ENCODE measurements around the gene SPARCL1. TPM values are rescaled to one million over a fixed set of nuclear protein-coding genes. Genes with fewer than 3 reads are reported as not detected.

Gene SPARCL1
- total and polyA plus RNA-seq, 10 of the 15 experiments (the other 5 are each of a cell fraction or from before 2014, with no cell fraction given), result 0.10 to 1.1 TPM; not detected in 8

- Histone ChIP-seq H4K20me1 (ENCODE audit: control insufficient read depth, insufficient read depth) (no peaks in the 10 kb centered on the region), H3K4me2 (ENCODE audit: control insufficient read depth, insufficient read depth) (no peak overlapping the region), H3K9ac (ENCODE audit: control insufficient read depth, insufficient read depth, low read length) (no peak overlapping the region), H3K27ac (ENCODE audit: control insufficient read depth, insufficient read depth) (no peak overlapping the region), H3K79me2 (ENCODE audit: control insufficient read depth, insufficient read depth, low read length) (no peaks in the 10 kb centered on the region), H2AFZ (ENCODE audit: control insufficient read depth, low read depth, low read length) (no peak overlapping the region), H3K4me1 (ENCODE audit: control insufficient read depth, insufficient read depth, low read length) (no peaks in the 10 kb centered on the region), H3K4me3 (no peak overlapping the region), H3K36me3 (ENCODE audit: control insufficient read depth in 2 of 2, insufficient read depth in 2 of 2, low read length in 1 of 2) (no peaks in the 10 kb centered on the region), H3K9me3 (replicated peaks; ENCODE audit: control insufficient read depth, insufficient read depth, low read length) (no peaks in the 10 kb centered on the region), H3K27me3 (replicated peaks in 1 of 2; ENCODE audit: control insufficient read depth in 2 of 2, insufficient read depth in 2 of 2, low read length in 1 of 2) (no peaks in the 10 kb centered on the region)
- BruUV-seq (replicated peaks), result no TSS peak
- CTCF ChIA-PET, result no interaction called here
- TF ChIP-seq KDM1A (IDR thresholded peaks at IDR 0.05; ENCODE audit: borderline replicate concordance) (no peak), ASH2L (IDR thresholded peaks at IDR 0.05; ENCODE audit: borderline replicate concordance, low read depth) (no peak), NRF1 (conservative IDR thresholded peaks at IDR 0.05; ENCODE audit: low read depth, low read length) (no peak), PAX8 (IDR thresholded peaks at IDR 0.05) (no peak), EED (IDR thresholded peaks at IDR 0.05; ENCODE audit: low read depth) (no peak), TCF7 (IDR thresholded peaks at IDR 0.05; ENCODE audit: borderline replicate concordance) (no peak), RUNX3 (IDR thresholded peaks at IDR 0.05; ENCODE audit: low read length) (no peak), CBFB (IDR thresholded peaks at IDR 0.05; ENCODE audit: low read depth) (no peak), E2F4 (IDR thresholded peaks at IDR 0.05; ENCODE audit: low read depth, low read length) (no peak), NFYB (IDR thresholded peaks at IDR 0.05; ENCODE audit: insufficient read depth, low read depth, low read length) (no peak), TARDBP (IDR thresholded peaks at IDR 0.05; ENCODE audit: borderline replicate concordance) (no peak), CUX1 (IDR thresholded peaks at IDR 0.05; ENCODE audit: insufficient replicate concordance, low read depth, low read length) (no peak)
- intact Hi-C loops (cut with micrococcal nuclease; ENCODE audit: unreplicated experiment), result no loop called here
- ATAC-seq (no peak), FAIRE-seq (no peak), DNase-seq (ENCODE audit: low read depth, low spot score) (no peak)
- in situ Hi-C loops (cut with MboI), result no loop called here
- SMC1A ChIA-PET (ENCODE audit: uncharacterized antibody, unreplicated experiment), result no interaction called here
- WGBS (ENCODE audit: insufficient coverage, insufficient replicate concordance, low lambda C conversion rate, missing lambda C conversion rate), result 96% methylated on average over 1 of the region's 1 CpG
- POLR2A ChIA-PET, result no interaction called here
- RAD21 ChIA-PET (ENCODE audit: unreplicated experiment), result no interaction called here
These were observed 16.8 kb downstream of the SPARCL1 start for GRCh38 chr4:87512400-87512799.

Measured in GM12878 (cell line).